Fibroblast of upper back skin (primary cell): ENCODE results near the gene RWDD3.

ENCODE experiments used
- DNase-seq: peaks from one replicate; pipeline ENCODE4 v3.0.0-alpha.2; 2013

The RWDD3 gene

GRCh38 chr1:95286479-95286878, 52.5 kb downstream of the RWDD3 start:
- DNase-seq: no peak

GRCh38 chr1:95287081-95287480, 53.1 kb downstream of the RWDD3 start:
- no peak for DNase-seq

GRCh38 chr1:95287825-95288224, 53.8 kb downstream of the RWDD3 start:
- no peak for DNase-seq
